Fibroblast of lung (primary cell): ENCODE measurements around the gene EFCAB8. TPM values are rescaled to one million over a fixed set of nuclear protein-coding genes. Genes with fewer than 3 reads are reported as not detected.

Experiments used
- DNase-seq, 2 donors: peaks; one replicate each; pipeline versions ENCODE4 v3.0.0 to v3.0.0-alpha.2; 2010; ENCODE audit warnings: low read depth in 2 of 2
- H2AFZ ChIP-seq: 2 replicates; pipeline ENCODE4 v1.5.1; 2012; ENCODE audit warnings: low read length, control low read depth, inconsistent platforms
- H3K27ac ChIP-seq: 2 replicates; pipeline ENCODE4 v1.5.1; 2011; ENCODE audit warnings: low read length, control low read depth; ENCODE audit not compliant: insufficient read depth
- H3K27me3 ChIP-seq: 2 replicates; pipeline ENCODE4 v1.5.1; 2011; ENCODE audit warnings: mild to moderate bottlenecking, low read length; ENCODE audit not compliant: control insufficient read depth, insufficient read depth
- H3K36me3 ChIP-seq: 2 replicates; pipeline ENCODE4 v1.5.1; 2011; ENCODE audit warnings: low read length; ENCODE audit not compliant: control insufficient read depth, insufficient read depth
- H3K4me1 ChIP-seq: 2 replicates; pipeline ENCODE4 v1.5.1; 2011; ENCODE audit warnings: low read length; ENCODE audit not compliant: control insufficient read depth, insufficient read depth; ENCODE audit errors: extremely low read depth
- H3K4me2 ChIP-seq: 2 replicates; pipeline ENCODE4 v1.5.1; 2011; ENCODE audit warnings: low read length, control low read depth; ENCODE audit not compliant: insufficient read depth; ENCODE audit errors: extremely low read depth
- H3K4me3 ChIP-seq, 4 experiments: fragments of 200-600 bp in 1 of 4; sonication (generic) in 1 of 4; replicated peaks in 1 of 4; 2 replicates each; pipeline ENCODE4 v1.5.1; 2011 to 2016; ENCODE audit warnings: low read length in 4 of 4, low read depth in 3 of 4, mild to moderate bottlenecking in 3 of 4, control low read depth in 2 of 4, inconsistent platforms in 1 of 4, mixed read lengths in 1 of 4; ENCODE audit not compliant: insufficient read depth in 1 of 4; ENCODE audit errors: control extremely low read depth in 1 of 4
- H3K79me2 ChIP-seq: 2 replicates; pipeline ENCODE4 v1.5.1; 2012; ENCODE audit warnings: mild to moderate bottlenecking, low read length, inconsistent platforms; ENCODE audit not compliant: control insufficient read depth, insufficient read depth
- H3K9ac ChIP-seq: 2 replicates; pipeline ENCODE4 v1.5.1; 2011; ENCODE audit warnings: mild to moderate bottlenecking, low read length, control low read depth; ENCODE audit not compliant: insufficient read depth
- H3K9me3 ChIP-seq: 2 replicates; pipeline ENCODE4 v1.5.1; 2012; ENCODE audit warnings: low read depth, low read length; ENCODE audit not compliant: control insufficient read depth, insufficient read depth
- H4K20me1 ChIP-seq: 2 replicates; pipeline ENCODE4 v1.5.1; 2011; ENCODE audit warnings: low read length; ENCODE audit not compliant: control insufficient read depth, insufficient read depth; ENCODE audit errors: extremely low read depth
- EZH2 ChIP-seq: IDR thresholded peaks from 2 replicates; pipeline ENCODE4 v1.5.1; 2012; ENCODE audit warnings: low read length, control low read depth, mild to moderate bottlenecking; ENCODE audit errors: missing control alignments
- polyA plus RNA-seq, 2 donors: library from polyadenylated mRNA; depleted of rRNA in 1 of 2; stranded (reverse) in 1 of 2; unstranded in 1 of 2; fragments of >200 nt; gene quantifications; 2 replicates each; pipeline ENCODE4 v1.2.1, GENCODE V29; 2011 to 2012; ENCODE audit warnings: missing spikeins in 1 of 2
- total RNA-seq: library from RNA; depleted of rRNA; stranded (reverse); fragments of >200 nt; gene quantifications from 2 replicates; pipeline ENCODE4 v1.2.1, GENCODE V29; 2014
- TF ChIP-seq, protein P1 (sequence below), 2 donors: IDR thresholded peaks in 1 of 2; conservative IDR thresholded peaks in 1 of 2; 1 replicate in 1 of 2; 2 replicates in 1 of 2; pipeline ENCODE4 v1.5.1; 2011 to 2012; ENCODE audit warnings: low read length in 2 of 2, control low read depth in 1 of 2, inconsistent platforms in 1 of 2, low read depth in 1 of 2, mild to moderate bottlenecking in 1 of 2

EFCAB8 gene
- total and polyA plus RNA-seq, 2 donors (not counting 1 experiment from before 2014, with no cell fraction given), result under 0.01 TPM; not detected in 1

DNA sequence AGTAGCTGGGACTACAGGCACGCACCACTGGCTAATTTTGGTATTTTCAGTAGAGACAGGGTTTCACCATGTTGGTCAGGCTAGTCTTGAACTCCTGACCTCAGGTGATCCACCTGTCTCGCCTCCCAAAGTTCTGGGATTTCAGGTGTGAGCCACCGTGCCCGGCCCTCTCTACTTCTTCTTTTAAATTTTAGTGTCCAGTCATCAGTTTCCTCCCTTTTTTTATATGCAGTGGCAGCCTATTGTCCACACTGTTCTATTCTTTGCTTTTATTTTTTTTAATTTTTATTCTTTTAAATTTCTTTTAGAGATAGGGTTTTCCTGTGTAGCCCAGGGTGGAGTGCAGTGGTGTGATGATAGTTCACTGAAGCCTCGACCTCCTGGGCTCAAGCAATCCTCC, 12.3 kb downstream of the EFCAB8 start:
- Histone ChIP-seq H3K9ac (no peak overlapping the region), H3K4me2 (no peak overlapping the region), H3K27ac (no peak overlapping the region), H3K4me3 (no peak overlapping the region), H3K36me3 (no peaks in the 10 kb centered on the region), H2AFZ (no peak overlapping the region), H3K27me3 (no peaks in the 10 kb centered on the region), H3K79me2 (no peaks in the 10 kb centered on the region), H3K9me3 (no peaks in the 10 kb centered on the region), H3K4me1 (no peaks in the 10 kb centered on the region), H4K20me1 (no peaks in the 10 kb centered on the region)
- no peak for DNase-seq
- TF ChIP-seq, protein P1, sequence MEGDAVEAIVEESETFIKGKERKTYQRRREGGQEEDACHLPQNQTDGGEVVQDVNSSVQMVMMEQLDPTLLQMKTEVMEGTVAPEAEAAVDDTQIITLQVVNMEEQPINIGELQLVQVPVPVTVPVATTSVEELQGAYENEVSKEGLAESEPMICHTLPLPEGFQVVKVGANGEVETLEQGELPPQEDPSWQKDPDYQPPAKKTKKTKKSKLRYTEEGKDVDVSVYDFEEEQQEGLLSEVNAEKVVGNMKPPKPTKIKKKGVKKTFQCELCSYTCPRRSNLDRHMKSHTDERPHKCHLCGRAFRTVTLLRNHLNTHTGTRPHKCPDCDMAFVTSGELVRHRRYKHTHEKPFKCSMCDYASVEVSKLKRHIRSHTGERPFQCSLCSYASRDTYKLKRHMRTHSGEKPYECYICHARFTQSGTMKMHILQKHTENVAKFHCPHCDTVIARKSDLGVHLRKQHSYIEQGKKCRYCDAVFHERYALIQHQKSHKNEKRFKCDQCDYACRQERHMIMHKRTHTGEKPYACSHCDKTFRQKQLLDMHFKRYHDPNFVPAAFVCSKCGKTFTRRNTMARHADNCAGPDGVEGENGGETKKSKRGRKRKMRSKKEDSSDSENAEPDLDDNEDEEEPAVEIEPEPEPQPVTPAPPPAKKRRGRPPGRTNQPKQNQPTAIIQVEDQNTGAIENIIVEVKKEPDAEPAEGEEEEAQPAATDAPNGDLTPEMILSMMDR (conservative IDR thresholded peaks at IDR 0.05 in 1 of 2, IDR thresholded peaks at IDR 0.05 in 1 of 2; ENCODE audit: low read depth in 1 of 2, low read length in 2 of 2), result no peak
- TF ChIP-seq EZH2, result no peak

DNA sequence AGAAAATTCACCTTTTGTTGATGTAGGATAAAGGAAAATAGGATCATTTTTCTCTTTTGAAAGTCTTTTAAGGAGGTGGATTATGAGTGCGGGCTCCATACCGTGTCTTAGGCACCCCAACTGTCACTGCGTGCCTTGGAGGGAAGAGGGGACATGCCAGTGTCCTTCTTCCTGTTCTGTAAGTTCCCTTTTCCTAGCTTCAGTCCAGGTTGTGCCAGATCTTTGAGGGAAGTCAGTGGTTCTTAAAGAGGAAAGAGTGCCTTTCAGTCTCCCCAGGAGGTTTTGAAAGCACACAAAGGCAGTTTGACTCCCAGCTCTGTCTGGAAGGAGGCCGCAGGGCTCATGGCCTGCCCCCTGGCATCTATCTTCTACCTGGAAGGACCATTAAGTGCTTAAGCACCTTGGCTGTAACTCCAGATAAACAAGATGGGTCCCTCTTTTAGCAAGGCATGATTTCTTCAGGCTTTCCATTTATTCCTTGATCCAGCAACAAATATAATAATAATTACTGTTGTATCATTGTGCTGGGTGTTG, 13.0 kb downstream of the EFCAB8 start:
- H3K9ac ChIP-seq, result no peak overlapping the region
- no peak for DNase-seq

DNA sequence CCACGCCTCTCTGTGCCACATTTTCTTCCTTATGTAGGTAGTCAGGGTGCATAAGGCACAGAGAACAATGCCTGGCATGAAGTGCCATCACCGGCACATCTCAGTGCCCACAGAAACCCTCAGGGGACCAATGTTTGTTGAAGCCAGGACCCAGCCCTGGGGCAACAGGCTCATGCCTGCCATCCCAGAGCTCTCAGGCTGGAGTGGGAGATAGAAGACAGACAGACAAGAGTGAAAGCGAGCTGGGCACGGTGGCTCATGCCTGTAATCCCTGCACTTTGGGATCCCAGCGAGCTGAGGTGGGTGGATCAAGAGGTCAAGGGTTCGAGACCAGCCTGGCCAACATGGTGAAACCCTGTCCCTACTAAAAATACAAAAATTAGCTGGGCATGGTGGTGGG, 13.5 kb downstream of the EFCAB8 start:
- no peak overlapping the region for H3K4me2 ChIP-seq
- H3K4me3 ChIP-seq, result no peak overlapping the region
- no peak overlapping the region for H3K9ac ChIP-seq
- no peak overlapping the region for H3K27ac ChIP-seq
- DNase-seq, result no peak
- no peak overlapping the region for H2AFZ ChIP-seq
- H3K27me3 ChIP-seq, result no peaks in the 10 kb centered on the region
- H4K20me1 ChIP-seq, result no peaks in the 10 kb centered on the region
- TF ChIP-seq, protein P1 (conservative IDR thresholded peaks at IDR 0.05 in 1 of 2, IDR thresholded peaks at IDR 0.05 in 1 of 2; ENCODE audit: low read depth in 1 of 2, low read length in 2 of 2), result no peak
- no peaks in the 10 kb centered on the region for H3K79me2 ChIP-seq
- no peaks in the 10 kb centered on the region for H3K9me3 ChIP-seq
- H3K36me3 ChIP-seq, result no peaks in the 10 kb centered on the region
- H3K4me1 ChIP-seq, result no peaks in the 10 kb centered on the region

More for the DNA sequence above, 13.0 kb downstream of the EFCAB8 start:
- Histone ChIP-seq H3K27ac (no peak overlapping the region), H3K4me2 (no peak overlapping the region), H4K20me1 (no peaks in the 10 kb centered on the region), H3K4me1 (no peaks in the 10 kb centered on the region), H2AFZ (no peak overlapping the region), H3K4me3 (no peak overlapping the region), H3K27me3 (no peaks in the 10 kb centered on the region), H3K79me2 (no peaks in the 10 kb centered on the region), H3K9me3 (no peaks in the 10 kb centered on the region), H3K36me3 (no peaks in the 10 kb centered on the region)
- TF ChIP-seq, protein P1 (conservative IDR thresholded peaks at IDR 0.05 in 1 of 2, IDR thresholded peaks at IDR 0.05 in 1 of 2; ENCODE audit: low read depth in 1 of 2, low read length in 2 of 2), result no peak
- TF ChIP-seq EZH2, result no peak
